ENCODE results near the gene SYT2. TPM values are rescaled to one million over a fixed set of nuclear protein-coding genes. Genes with fewer than 3 reads are reported as not detected.

SYT2 gene
- total RNA-seq, 4 donors from 2014 or later: 0.28 TPM; not detected in 3

DNA sequence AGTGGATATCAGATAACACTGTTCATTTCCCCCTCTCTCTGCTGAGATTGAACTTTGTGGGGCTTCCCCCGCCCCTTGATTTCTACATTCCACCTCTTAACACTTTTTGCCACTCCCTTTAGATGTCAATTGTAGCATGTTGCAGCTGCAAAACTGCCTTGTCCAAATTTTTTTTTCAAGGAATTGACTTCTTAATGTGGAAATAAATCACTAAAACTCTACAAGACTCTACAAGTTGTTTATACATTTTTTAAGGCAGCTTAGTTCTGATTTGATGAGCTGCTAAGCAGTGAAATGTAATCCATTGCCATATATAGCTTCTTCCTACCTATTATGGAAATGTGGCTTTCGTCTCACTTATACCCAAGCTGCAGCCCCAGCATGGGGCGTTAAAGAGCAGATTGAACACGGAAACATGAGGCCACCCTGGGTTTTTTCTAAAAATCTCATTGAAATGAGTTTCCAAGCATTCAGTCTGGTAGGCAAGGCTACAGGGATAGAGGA, 132.2 kb downstream of the SYT2 start:
- Histone ChIP-seq H3K36me3 (peaks cover 0 to 31% (median 0%) of the 10 kb centered on the region in 3 donors), H3K9me3 (no peaks in the 10 kb centered on the region), H3K4me3 (no peak overlapping the region), H3K27ac (peak overlapping the region in 2 of 4 donors; percentile 16 to 48), H3K27me3 (no peaks in the 10 kb centered on the region), H3K4me1 (no peaks in the 10 kb centered on the region)
- TF ChIP-seq, protein P1, sequence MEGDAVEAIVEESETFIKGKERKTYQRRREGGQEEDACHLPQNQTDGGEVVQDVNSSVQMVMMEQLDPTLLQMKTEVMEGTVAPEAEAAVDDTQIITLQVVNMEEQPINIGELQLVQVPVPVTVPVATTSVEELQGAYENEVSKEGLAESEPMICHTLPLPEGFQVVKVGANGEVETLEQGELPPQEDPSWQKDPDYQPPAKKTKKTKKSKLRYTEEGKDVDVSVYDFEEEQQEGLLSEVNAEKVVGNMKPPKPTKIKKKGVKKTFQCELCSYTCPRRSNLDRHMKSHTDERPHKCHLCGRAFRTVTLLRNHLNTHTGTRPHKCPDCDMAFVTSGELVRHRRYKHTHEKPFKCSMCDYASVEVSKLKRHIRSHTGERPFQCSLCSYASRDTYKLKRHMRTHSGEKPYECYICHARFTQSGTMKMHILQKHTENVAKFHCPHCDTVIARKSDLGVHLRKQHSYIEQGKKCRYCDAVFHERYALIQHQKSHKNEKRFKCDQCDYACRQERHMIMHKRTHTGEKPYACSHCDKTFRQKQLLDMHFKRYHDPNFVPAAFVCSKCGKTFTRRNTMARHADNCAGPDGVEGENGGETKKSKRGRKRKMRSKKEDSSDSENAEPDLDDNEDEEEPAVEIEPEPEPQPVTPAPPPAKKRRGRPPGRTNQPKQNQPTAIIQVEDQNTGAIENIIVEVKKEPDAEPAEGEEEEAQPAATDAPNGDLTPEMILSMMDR (IDR thresholded peaks at IDR 0.05): no peak
- DNase-seq: no peak

DNA sequence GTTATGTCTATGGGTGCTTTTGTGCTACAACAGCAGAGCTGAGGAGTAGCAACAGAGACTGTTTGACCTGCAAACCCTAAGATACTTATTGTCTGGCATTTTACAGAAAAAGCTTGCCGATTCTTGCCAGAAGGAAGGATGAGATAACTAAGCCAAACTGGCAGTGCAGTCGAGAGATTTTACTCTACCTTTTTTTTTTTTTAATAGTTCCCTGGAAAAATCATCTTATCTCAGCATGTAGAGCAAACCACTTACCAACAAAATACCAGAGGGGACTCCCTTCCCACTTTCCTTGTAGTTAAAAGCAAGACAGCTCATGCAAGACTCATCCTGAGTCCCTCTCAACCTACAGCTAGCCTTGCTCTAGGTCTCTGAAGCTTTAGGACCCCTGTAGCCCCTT, 132.9 kb downstream of the SYT2 start:
- peaks cover 0 to 36% (median 0%) of the 10 kb centered on the region in 3 donors for H3K36me3 ChIP-seq
- no peaks in the 10 kb centered on the region for H3K9me3 ChIP-seq
- DNase-seq: no peak
- no peak overlapping the region for H3K4me3 ChIP-seq
- peak overlapping the region in 2 of 4 donors; percentile 26 to 48 for H3K27ac ChIP-seq
- TF ChIP-seq, protein P1 (IDR thresholded peaks at IDR 0.05): no peak
- TF ChIP-seq POLR2A (IDR thresholded peaks at IDR 0.05): no peak
- H3K4me1 ChIP-seq: no peaks in the 10 kb centered on the region
- no peaks in the 10 kb centered on the region for H3K27me3 ChIP-seq

- Histone ChIP-seq H3K4me3 (no peak overlapping the region), H3K36me3 (peaks cover 0 to 37% (median 0%) of the 10 kb centered on the region in 3 donors), H3K27me3 (no peaks in the 10 kb centered on the region), H3K4me1 (no peaks in the 10 kb centered on the region), H3K27ac (peak overlapping the region in 1 of 4 donors; percentile 48), H3K9me3 (no peaks in the 10 kb centered on the region)
- DNase-seq: no peak
- TF ChIP-seq POLR2A (IDR thresholded peaks at IDR 0.05): no peak
- TF ChIP-seq, protein P1 (IDR thresholded peaks at IDR 0.05): no peak
Observed at GRCh38 chr1:202576816-202577215, 133.4 kb downstream of the SYT2 start.

DNA sequence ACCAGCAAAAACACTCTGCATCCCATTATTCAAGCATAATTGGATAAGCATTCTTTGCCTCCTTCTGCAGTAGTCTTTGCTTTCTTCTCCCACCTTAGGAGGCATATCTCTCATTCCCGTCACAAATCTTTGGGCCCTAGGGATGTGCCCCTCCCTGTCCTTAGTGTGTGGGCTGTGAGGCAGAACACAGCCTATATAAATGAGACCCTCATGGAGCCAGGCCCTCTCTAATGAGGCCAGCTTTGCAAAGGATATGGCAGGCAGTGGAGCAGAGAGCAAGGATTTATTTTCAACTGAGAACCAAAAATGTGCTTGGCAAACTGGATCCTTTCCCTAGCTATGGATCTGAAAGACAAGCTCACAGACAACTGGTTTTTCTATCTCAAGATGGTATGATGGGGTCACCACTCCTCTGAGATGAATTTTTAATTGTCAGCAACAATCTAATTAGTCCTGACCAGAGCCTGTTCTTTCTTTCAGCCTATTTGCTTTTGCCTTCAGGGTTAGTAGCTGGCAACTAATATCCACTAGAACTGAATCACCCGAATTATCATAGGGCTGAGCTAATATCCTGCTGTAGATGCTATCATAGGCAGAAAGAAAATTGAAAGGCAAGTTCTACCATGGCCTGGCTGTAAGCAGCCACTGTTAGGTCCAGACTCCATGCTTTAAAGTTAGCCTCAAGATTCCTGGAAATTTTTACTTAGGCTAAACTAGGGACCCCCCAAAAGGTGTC, 134.2 kb downstream of the SYT2 start:
- peak overlapping the region in 3 of 4 donors; percentile 1 to 48 (median 41) for H3K27ac ChIP-seq
- no peak overlapping the region for H3K4me3 ChIP-seq
- H3K36me3 ChIP-seq: peaks cover 0 to 30% (median 0%) of the 10 kb centered on the region in 3 donors
- no peak for DNase-seq
- no peaks in the 10 kb centered on the region for H3K9me3 ChIP-seq
- no peak for TF ChIP-seq POLR2A (IDR thresholded peaks at IDR 0.05)
- TF ChIP-seq, protein P1 (IDR thresholded peaks at IDR 0.05): no peak
- H3K27me3 ChIP-seq: no peaks in the 10 kb centered on the region
- no peaks in the 10 kb centered on the region for H3K4me1 ChIP-seq

- no peak overlapping the region for H3K4me3 ChIP-seq
- H3K4me1 ChIP-seq: peaks cover 0 to 19% (median 0%) of the 10 kb centered on the region in 4 donors
- H3K27me3 ChIP-seq: no peaks in the 10 kb centered on the region
- TF ChIP-seq, protein P1 (IDR thresholded peaks at IDR 0.05): no peak
- TF ChIP-seq POLR2A (IDR thresholded peaks at IDR 0.05): no peak
- DNase-seq: no peak
- no peaks in the 10 kb centered on the region for H3K9me3 ChIP-seq
- peaks cover 0 to 35% (median 0%) of the 10 kb centered on the region in 3 donors for H3K36me3 ChIP-seq
- no peak overlapping the region for H3K27ac ChIP-seq
Observed at GRCh38 chr1:202572867-202573266, 137.4 kb downstream of the SYT2 start.

Measured in Peyer's patch (tissue), 4 donors.